RWPE1 (cell line): Measurements from ENCODE around the gene FHOD3.

Experiments used
- CTCF ChIA-PET: fragments of 350-600 bp; sonication (Branson Sonifier 250); formaldehyde crosslinking; extraction: SDS; loops from one replicate; lab custom pipeline; 2021; lab: Yijun Ruan, JAX
- POLR2A ChIA-PET: fragments of 400-600 bp; formaldehyde crosslinking; extraction: SDS; loops from one replicate; lab custom pipeline; 2020; ENCODE audit warnings: antibody characterized with exemption; ENCODE audit not compliant: low non-redundant PET; lab: Yijun Ruan, JAX
- DNase-seq: peaks from one replicate; pipeline ENCODE4 v3.0.0; 2012; ENCODE audit warnings: low spot score
- H3K27ac ChIP-seq: fragments of 450-650 bp; 2 replicates; pipeline ENCODE4 v1.5.1; 2017
- CTCF ChIP-seq: fragments of 450-650 bp; conservative IDR thresholded peaks from 2 replicates; pipeline ENCODE4 v1.5.1; 2017; ENCODE audit warnings: low read depth, mild to moderate bottlenecking

FHOD3 gene

GRCh38 chr18:36264283-36264682, 33.2 kb upstream of the FHOD3 start:
- DNase-seq, result no peak
- TF ChIP-seq CTCF, result no peak
- CTCF ChIA-PET, result interaction anchor here (0.5 to 0.7 kb wide), 2 partner anchors 158 to 199 kb away, joined by 3 to 6 read pairs; no protein-coding TSS in a partner anchor
- POLR2A ChIA-PET, result no interaction called here
- no peak overlapping the region for H3K27ac ChIP-seq

DNA sequence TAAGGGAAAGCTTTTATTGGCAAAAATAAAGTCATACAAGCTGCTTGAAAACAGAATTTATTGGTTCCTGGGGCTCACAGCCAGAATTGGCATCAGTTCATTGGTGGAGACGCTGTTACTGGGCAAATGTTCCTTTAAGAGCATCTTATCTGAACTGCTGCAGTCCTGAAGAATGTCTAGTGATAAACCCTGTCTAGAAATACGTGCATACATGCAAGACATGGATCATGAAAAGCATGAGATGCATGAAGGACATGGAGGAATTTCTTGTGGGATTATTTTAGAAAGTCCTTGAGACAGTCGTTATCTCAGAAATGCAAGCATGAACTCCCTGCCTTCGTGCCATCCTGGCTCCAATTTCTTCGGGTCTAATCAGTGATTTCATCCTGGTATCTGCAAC, 32.5 kb upstream of the FHOD3 start:
- H3K27ac ChIP-seq, result no peak overlapping the region
- no peak for TF ChIP-seq CTCF
- DNase-seq, result no peak
- CTCF ChIA-PET, result no interaction called here
- POLR2A ChIA-PET, result no interaction called here

- no peak overlapping the region for H3K27ac ChIP-seq
- ChIA-PET CTCF (no interaction called here), POLR2A (no interaction called here)
- no peak for TF ChIP-seq CTCF
- no peak for DNase-seq
Measured at GRCh38 chr18:36269157-36269556, 28.4 kb upstream of the FHOD3 start.

DNA sequence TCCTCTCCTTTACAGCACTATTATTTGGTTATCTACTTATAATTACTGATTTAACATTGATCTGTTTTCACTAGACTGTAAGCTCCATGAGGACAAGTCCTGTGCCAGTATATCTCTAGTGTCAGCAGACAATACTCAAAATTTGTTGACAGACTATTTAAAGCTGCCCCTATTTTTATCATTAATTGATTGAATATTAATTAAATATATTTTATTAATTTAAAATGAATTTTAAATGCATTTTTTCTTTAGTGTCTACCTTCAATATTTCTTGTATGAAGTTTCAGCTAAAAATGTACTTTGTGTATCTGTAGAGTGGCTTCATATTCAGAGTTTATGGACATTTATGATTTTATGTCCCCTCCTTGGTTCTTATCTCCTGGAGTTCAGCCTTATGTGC, 26.4 kb upstream of the FHOD3 start:
- H3K27ac ChIP-seq, result no peak overlapping the region
- CTCF ChIA-PET, result no interaction called here
- no peak for DNase-seq
- TF ChIP-seq CTCF, result no peak
- POLR2A ChIA-PET, result no interaction called here

GRCh38 chr18:36273347-36273746, 24.2 kb upstream of the FHOD3 start:
- no peak for DNase-seq
- ChIA-PET CTCF (interaction anchor here (0.8 kb wide), 1 partner anchor 746 kb away, joined by 3 read pairs; no protein-coding TSS in a partner anchor), POLR2A (no interaction called here)
- H3K27ac ChIP-seq, result no peak overlapping the region
- no peak for TF ChIP-seq CTCF

GRCh38 chr18:36274083-36274715, 23.3 kb upstream of the FHOD3 start:
- no peak for DNase-seq
- no peak for TF ChIP-seq CTCF
- ChIA-PET POLR2A (no interaction called here), CTCF (interaction anchor here (0.6 to 0.8 kb wide), 2 partner anchors 495 to 745 kb away, joined by 3 read pairs; no protein-coding TSS in a partner anchor)
- H3K27ac ChIP-seq, result no peak overlapping the region
